Karpas-422 (cell line): ENCODE data around the gene TAOK3. TPM values are rescaled to one million over a fixed set of nuclear protein-coding genes. Genes with fewer than 3 reads are reported as not detected.

Experiments used
- DNase-seq: peaks from one replicate; pipeline ENCODE4 v3.0.0-alpha.2; 2015
- H2AFZ ChIP-seq: fragments of 200-600 bp; sonication (generic); 2 replicates; pipeline ENCODE4 v1.6.1; 2014; ENCODE audit warnings: antibody characterized with exemption, low read length, mixed read lengths
- H3K27ac ChIP-seq: fragments of 200-600 bp; sonication (generic); 2 replicates; pipeline ENCODE4 v1.5.1; 2014; ENCODE audit warnings: mild to moderate bottlenecking, low read length, moderate library complexity
- H3K27me3 ChIP-seq: fragments of 200-600 bp; sonication (generic); 2 replicates; pipeline ENCODE4 v1.6.1; 2014; ENCODE audit warnings: low read length, mixed read lengths
- H3K36me3 ChIP-seq: fragments of 200-600 bp; sonication (generic); 2 replicates; pipeline ENCODE4 v1.6.1; 2014; ENCODE audit warnings: low read length, mixed read lengths; ENCODE audit not compliant: insufficient read depth
- H3K4me1 ChIP-seq: fragments of 200-600 bp; sonication (generic); 2 replicates; pipeline ENCODE4 v1.6.1; 2014; ENCODE audit warnings: mild to moderate bottlenecking, low read length, mixed read lengths
- H3K4me2 ChIP-seq: fragments of 200-600 bp; sonication (generic); 2 replicates; pipeline ENCODE4 v1.6.1; 2014; ENCODE audit warnings: low read length, low read depth, mild to moderate bottlenecking; ENCODE audit not compliant: poor library complexity, severe bottlenecking
- H3K4me3 ChIP-seq: fragments of 200-600 bp; sonication (generic); 2 replicates; pipeline ENCODE4 v1.5.1; 2014; ENCODE audit warnings: mild to moderate bottlenecking, antibody characterized with exemption, low read length, mixed read lengths
- H3K79me2 ChIP-seq: fragments of 200-600 bp; sonication (generic); 2 replicates; pipeline ENCODE4 v1.6.1; 2014; ENCODE audit warnings: mild to moderate bottlenecking, low read length, mixed read lengths
- H3K9ac ChIP-seq: fragments of 200-600 bp; sonication (generic); 2 replicates; pipeline ENCODE4 v1.6.0; 2014; ENCODE audit warnings: low read length
- H3K9me2 ChIP-seq: fragments of 200-600 bp; sonication (generic), shearing (Covaris generic); replicated peaks from 2 replicates; pipeline ENCODE4 v1.6.0; 2014; ENCODE audit warnings: mild to moderate bottlenecking, low read length, moderate library complexity; ENCODE audit not compliant: insufficient read depth
- H3K9me3 ChIP-seq: fragments of 300-700, 200-600 bp; sonication (generic); 2 replicates; pipeline ENCODE4 v1.6.1; 2014; ENCODE audit warnings: low read length, mixed read lengths
- H4K20me1 ChIP-seq: fragments of 200-600 bp; sonication (generic); 2 replicates; pipeline ENCODE4 v1.6.1; 2014; ENCODE audit warnings: mild to moderate bottlenecking, antibody characterized with exemption, low read length, low read depth; ENCODE audit not compliant: insufficient read depth
- total RNA-seq: library from RNA; depleted of rRNA; stranded (reverse); fragments of >200 nt; shearing (Covaris generic); gene quantifications from 2 replicates; pipeline ENCODE4 v1.2.3, GENCODE V29; 2014; ENCODE audit warnings: low replicate concordance

The TAOK3 gene
- total RNA-seq, 1 experiment from 2014 or later = 86.7 TPM

DNA sequence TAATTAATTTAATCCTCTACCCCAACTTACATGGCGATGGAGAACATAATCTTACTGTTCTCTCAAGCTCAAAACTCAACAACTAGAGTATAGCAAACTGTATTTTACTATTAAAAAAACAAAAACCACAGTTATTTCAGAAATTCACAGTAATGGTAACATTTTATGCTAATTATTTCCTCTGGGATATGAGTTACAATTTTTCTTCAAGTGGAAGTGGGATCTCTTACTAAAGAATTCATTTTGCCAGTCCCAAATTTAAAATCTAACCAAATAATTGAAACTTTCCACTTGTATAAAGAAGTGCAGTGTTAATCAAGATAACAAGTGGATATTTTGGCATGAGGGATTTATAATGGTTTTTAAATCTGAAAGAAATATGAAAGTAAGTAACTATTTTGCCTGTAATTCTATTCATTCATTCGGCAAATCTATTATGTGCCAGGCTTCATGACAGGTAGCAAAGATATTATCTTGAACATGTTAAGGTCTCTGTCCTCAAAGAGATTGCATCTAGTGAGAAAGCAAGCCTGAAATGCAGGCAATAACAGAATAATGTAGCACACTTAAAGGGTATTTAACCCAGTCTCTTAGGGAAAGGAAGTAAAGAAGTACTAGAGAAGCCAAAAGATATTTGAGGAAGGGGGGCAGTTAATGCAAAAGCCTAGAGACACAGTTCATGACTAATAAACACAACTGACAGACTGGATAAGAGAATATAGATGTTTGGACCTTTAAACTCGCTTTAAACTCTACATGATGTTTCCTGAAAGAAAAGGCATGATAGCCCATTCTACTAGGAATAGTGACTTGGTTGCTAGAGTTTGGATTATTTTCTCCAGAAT is 44.0 kb downstream of the TAOK3 start:
- no peaks in the 10 kb centered on the region for H3K9me2 ChIP-seq
- peak overlapping the region; percentile 84; the same call in 1 of the 2 replicates for H3K27ac ChIP-seq
- peaks cover 14% of the 10 kb centered on the region; the same call in 1 of the 2 replicates for H3K36me3 ChIP-seq
- DNase-seq = no peak
- no peak overlapping the region for H3K4me2 ChIP-seq
- H3K4me1 ChIP-seq = peaks cover 85% of the 10 kb centered on the region
- peaks cover 95% of the 10 kb centered on the region for H3K79me2 ChIP-seq
- no peaks in the 10 kb centered on the region for H4K20me1 ChIP-seq
- H3K4me3 ChIP-seq = no peak overlapping the region
- H3K9ac ChIP-seq = no peak overlapping the region
- H2AFZ ChIP-seq = no peak overlapping the region
- no peaks in the 10 kb centered on the region for H3K27me3 ChIP-seq
- no peaks in the 10 kb centered on the region for H3K9me3 ChIP-seq

DNA sequence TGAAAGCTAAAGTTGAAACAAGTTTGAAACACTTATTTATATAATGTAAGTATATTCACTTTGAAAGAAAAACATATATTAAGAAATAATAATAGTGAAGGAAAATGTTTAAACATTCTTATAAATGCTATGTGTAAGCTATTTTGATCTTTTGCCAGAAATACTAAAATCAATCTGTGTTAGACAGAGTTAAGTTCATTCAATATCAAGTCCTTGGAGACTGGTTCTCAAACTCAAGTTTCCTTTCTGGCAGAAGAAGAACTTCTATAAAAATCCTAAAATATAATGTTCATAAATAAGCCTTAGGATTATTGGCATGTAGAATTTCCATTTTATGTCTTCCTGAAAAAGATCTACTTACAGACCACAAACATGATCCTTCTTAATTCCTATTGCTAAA is 45.3 kb downstream of the TAOK3 start:
- Histone ChIP-seq H3K27me3 (no peaks in the 10 kb centered on the region), H3K9me3 (no peaks in the 10 kb centered on the region), H3K4me1 (peaks cover 73% of the 10 kb centered on the region), H2AFZ (no peak overlapping the region), H3K4me3 (no peak overlapping the region), H3K9ac (no peak overlapping the region), H3K9me2 (no peaks in the 10 kb centered on the region), H3K27ac (peak overlapping the region; percentile 48; the same call in 1 of the 2 replicates), H3K4me2 (peak overlapping the region; percentile 12), H4K20me1 (no peaks in the 10 kb centered on the region), H3K36me3 (peaks cover 14% of the 10 kb centered on the region; the same call in 1 of the 2 replicates), H3K79me2 (peaks cover 94% of the 10 kb centered on the region)
- no peak for DNase-seq

DNA sequence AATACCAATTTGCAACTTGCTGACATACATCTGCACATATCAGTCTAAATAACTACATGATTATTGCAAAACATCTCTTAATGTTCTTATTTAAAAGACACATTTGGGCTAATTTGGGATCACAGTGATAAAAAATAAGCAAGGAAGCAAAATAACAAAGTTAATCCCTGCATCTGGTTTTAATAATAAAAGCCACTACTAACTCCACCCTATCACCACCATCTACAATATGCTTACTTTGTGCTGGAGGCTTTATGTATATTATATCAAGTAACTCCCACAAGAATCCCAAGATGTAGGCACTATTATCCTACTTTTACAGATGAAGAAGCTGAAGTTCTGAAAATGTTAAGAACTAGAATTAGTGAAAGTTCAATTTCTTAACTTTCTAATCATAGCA is 45.7 kb downstream of the TAOK3 start:
- no peak overlapping the region for H3K4me2 ChIP-seq
- H3K79me2 ChIP-seq = peaks cover 94% of the 10 kb centered on the region
- peaks cover 14% of the 10 kb centered on the region; the same call in 1 of the 2 replicates for H3K36me3 ChIP-seq
- no peaks in the 10 kb centered on the region for H3K9me2 ChIP-seq
- H3K4me3 ChIP-seq = no peak overlapping the region
- H4K20me1 ChIP-seq = no peaks in the 10 kb centered on the region
- DNase-seq = no peak
- no peaks in the 10 kb centered on the region for H3K27me3 ChIP-seq
- H3K27ac ChIP-seq = peak overlapping the region; percentile 48; the same call in 1 of the 2 replicates
- H3K9me3 ChIP-seq = no peaks in the 10 kb centered on the region
- peaks cover 69% of the 10 kb centered on the region for H3K4me1 ChIP-seq
- no peak overlapping the region for H3K9ac ChIP-seq
- H2AFZ ChIP-seq = no peak overlapping the region

GRCh38 chr12:118325081-118325480 is 47.6 kb downstream of the TAOK3 start:
- Histone ChIP-seq H3K36me3 (peaks cover 14% of the 10 kb centered on the region; the same call in 1 of the 2 replicates), H3K4me1 (peaks cover 57% of the 10 kb centered on the region), H3K4me3 (no peak overlapping the region), H3K27ac (no peak overlapping the region), H3K9me2 (no peaks in the 10 kb centered on the region), H4K20me1 (no peaks in the 10 kb centered on the region), H3K9ac (no peak overlapping the region), H3K27me3 (no peaks in the 10 kb centered on the region), H3K4me2 (no peak overlapping the region), H3K9me3 (no peaks in the 10 kb centered on the region), H2AFZ (no peak overlapping the region), H3K79me2 (peaks cover 96% of the 10 kb centered on the region)
- DNase-seq = no peak

DNA sequence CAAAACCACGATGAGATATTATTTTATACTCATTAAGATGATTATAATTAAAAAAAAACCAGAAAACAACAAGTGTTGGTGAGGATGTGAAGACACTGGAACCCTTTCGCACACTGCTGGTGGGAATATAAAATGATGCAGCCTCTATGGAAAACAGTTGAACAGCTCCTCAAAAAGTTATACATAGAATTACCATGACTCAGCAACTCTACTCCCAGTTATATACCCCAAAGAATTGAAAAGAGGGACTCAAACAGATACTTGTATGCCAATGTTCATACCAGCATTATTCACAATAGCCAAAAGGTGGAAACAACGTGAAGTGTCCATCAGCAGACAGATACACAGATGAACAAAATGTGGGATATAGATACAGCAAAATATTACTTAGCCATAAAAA is 53.1 kb downstream of the TAOK3 start:
- no peaks in the 10 kb centered on the region for H3K9me3 ChIP-seq
- H3K27ac ChIP-seq = no peak overlapping the region
- 0 out of 2 replicates have a peak, but pooled peaks cover 3% of the 10 kb centered on the region for H3K36me3 ChIP-seq
- H3K9me2 ChIP-seq = no peaks in the 10 kb centered on the region
- peaks cover 93% of the 10 kb centered on the region for H3K79me2 ChIP-seq
- no peaks in the 10 kb centered on the region for H4K20me1 ChIP-seq
- no peaks in the 10 kb centered on the region for H3K27me3 ChIP-seq
- H3K9ac ChIP-seq = no peak overlapping the region
- H2AFZ ChIP-seq = no peak overlapping the region
- DNase-seq = no peak
- H3K4me1 ChIP-seq = peaks cover 13% of the 10 kb centered on the region
- no peak overlapping the region for H3K4me3 ChIP-seq
- no peak overlapping the region for H3K4me2 ChIP-seq

- Histone ChIP-seq H3K79me2 (peaks cover 94% of the 10 kb centered on the region), H3K27me3 (no peaks in the 10 kb centered on the region), H3K27ac (no peak overlapping the region), H4K20me1 (no peaks in the 10 kb centered on the region), H2AFZ (no peak overlapping the region), H3K9me3 (no peaks in the 10 kb centered on the region), H3K4me2 (no peak overlapping the region), H3K9me2 (no peaks in the 10 kb centered on the region), H3K9ac (no peak overlapping the region), H3K4me1 (peaks cover 14% of the 10 kb centered on the region), H3K4me3 (no peak overlapping the region), H3K36me3 (0 out of 2 replicates have a peak, but pooled peaks cover 3% of the 10 kb centered on the region)
- DNase-seq = no peak
Observed at GRCh38 chr12:118318744-118319143, 54.0 kb downstream of the TAOK3 start.

DNA sequence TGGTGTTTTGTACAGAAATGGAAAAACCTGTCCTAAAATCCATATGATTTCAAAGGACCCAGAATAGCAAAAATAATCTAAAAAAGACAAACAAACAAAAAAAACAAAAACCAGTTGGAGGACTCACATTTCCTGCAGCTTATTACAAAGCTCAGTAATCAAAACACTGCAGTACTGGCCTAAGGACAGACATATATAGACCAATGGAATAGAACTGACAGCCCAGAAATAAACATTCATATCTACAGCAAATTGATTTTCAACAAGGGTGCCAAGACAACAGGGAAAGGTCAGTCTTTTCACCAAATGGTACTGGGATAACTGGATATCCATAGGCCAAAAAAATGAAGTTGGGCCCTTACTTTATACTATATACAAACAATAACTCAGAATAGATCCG is 55.0 kb downstream of the TAOK3 start:
- no peaks in the 10 kb centered on the region for H3K27me3 ChIP-seq
- peaks cover 22% of the 10 kb centered on the region for H3K4me1 ChIP-seq
- H3K4me2 ChIP-seq = no peak overlapping the region
- H3K9ac ChIP-seq = no peak overlapping the region
- no peak overlapping the region for H3K27ac ChIP-seq
- H3K36me3 ChIP-seq = 0 out of 2 replicates have a peak, but pooled peaks cover 3% of the 10 kb centered on the region
- H4K20me1 ChIP-seq = no peaks in the 10 kb centered on the region
- peaks cover 93% of the 10 kb centered on the region for H3K79me2 ChIP-seq
- no peaks in the 10 kb centered on the region for H3K9me3 ChIP-seq
- DNase-seq = no peak
- H3K4me3 ChIP-seq = no peak overlapping the region
- no peaks in the 10 kb centered on the region for H3K9me2 ChIP-seq
- no peak overlapping the region for H2AFZ ChIP-seq

- Histone ChIP-seq H3K9ac (no peak overlapping the region), H3K9me2 (no peaks in the 10 kb centered on the region), H3K9me3 (no peaks in the 10 kb centered on the region), H2AFZ (no peak overlapping the region), H3K4me1 (peaks cover 28% of the 10 kb centered on the region), H3K4me2 (no peak overlapping the region), H4K20me1 (no peaks in the 10 kb centered on the region), H3K79me2 (peaks cover 93% of the 10 kb centered on the region), H3K36me3 (0 out of 2 replicates have a peak, but pooled peaks cover 3% of the 10 kb centered on the region), H3K4me3 (no peak overlapping the region), H3K27me3 (no peaks in the 10 kb centered on the region), H3K27ac (no peak overlapping the region)
- DNase-seq = no peak
Observed at GRCh38 chr12:118315821-118316220, 56.9 kb downstream of the TAOK3 start.
